ENCODE measurements around the gene EIF1B.
"Not testable (repeated sequence)": the region's sequence is repeated elsewhere in the genome, so short reads cannot be mapped to it uniquely, and the experiment has no call there.

Gene EIF1B

DNA sequence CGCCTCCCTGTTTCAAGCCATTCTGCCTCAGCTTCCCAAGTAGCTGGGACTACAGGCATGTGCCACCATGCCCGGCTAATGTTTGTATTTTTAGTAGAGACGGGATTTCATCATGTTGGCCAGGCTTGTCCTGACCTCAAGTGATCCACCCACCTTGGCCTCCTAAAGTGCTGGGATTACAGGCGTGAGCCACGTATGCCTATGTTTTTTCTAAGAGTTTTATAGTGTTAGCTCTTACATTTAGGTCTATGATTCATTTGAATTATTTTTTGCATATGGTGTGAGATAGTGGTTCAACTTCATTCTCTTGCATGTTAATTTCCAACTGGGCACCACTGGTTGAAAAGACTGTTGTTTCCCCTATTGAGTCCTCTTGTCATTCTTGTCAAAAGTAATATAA is 26.4 kb upstream of the EIF1B start:
- H4K12ac ChIP-seq (ENCODE audit: low read depth, low read length); H4K8ac ChIP-seq (ENCODE audit: low read depth, low read length); H3K4ac ChIP-seq (ENCODE audit: low read depth, low read length); H4K91ac ChIP-seq (ENCODE audit: low read depth, low read length); H3K14ac ChIP-seq (ENCODE audit: low read length); H3K79me1 ChIP-seq (ENCODE audit: low read length); H3K4me3 ChIP-seq (ENCODE audit: low read depth, low read length); H3K27ac ChIP-seq (ENCODE audit: low read depth, low read length); H3K23ac ChIP-seq (ENCODE audit: low read length); H3K18ac ChIP-seq (ENCODE audit: low read length); H2AK5ac ChIP-seq (ENCODE audit: low read length); H2BK5ac ChIP-seq (ENCODE audit: low read depth, low read length, poor library complexity); H3K4me1 ChIP-seq (ENCODE audit: control insufficient read depth in 1 of 2, insufficient read depth in 2 of 2, low read length in 2 of 2); H3K27me3 ChIP-seq (ENCODE audit: insufficient read depth, low read length); H3K9me3 ChIP-seq (ENCODE audit: insufficient read depth, low read depth, low read length); DNase-seq; H2AFZ ChIP-seq (ENCODE audit: insufficient read depth, low read length, poor library complexity); H3K9ac ChIP-seq (ENCODE audit: low read length); H3K4me2 ChIP-seq (ENCODE audit: low read length); H2BK12ac ChIP-seq (ENCODE audit: low read length); H3K36me3 ChIP-seq (ENCODE audit: control insufficient read depth in 1 of 2, insufficient read depth in 2 of 2, low read length in 2 of 2); H3K79me2 ChIP-seq (ENCODE audit: control insufficient read depth, insufficient read depth, low read length, poor library complexity); H2BK120ac ChIP-seq (ENCODE audit: insufficient read depth, low read length, poor library complexity): not testable (repeated sequence)
- WGBS (ENCODE audit: extremely low coverage, insufficient coverage, insufficient read length) = no CpG with 5 or more reads among the region's 5 CpGs

DNA sequence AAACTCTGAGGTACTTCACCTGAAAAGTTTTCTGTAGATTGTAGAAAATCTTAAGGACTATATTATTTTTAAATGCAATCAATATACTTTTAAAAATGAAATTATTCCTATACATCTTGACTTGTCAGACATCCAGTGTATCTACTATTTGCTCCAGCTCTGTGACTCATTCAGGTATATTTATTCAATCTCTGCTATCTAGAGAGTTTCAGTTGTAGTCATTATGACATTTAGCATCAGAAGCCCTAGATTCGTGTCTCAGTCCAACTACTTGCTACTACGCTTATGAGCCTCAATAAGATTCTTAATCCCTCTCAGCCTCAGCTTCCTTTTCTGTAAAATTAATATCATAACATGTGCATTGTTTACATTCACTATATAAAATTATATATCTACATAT is 22.3 kb upstream of the EIF1B start:
- Histone ChIP-seq H3K36me3 (ENCODE audit: control insufficient read depth in 1 of 2, insufficient read depth in 2 of 2, low read length in 2 of 2) (no peaks in the 10 kb centered on the region), H3K18ac (ENCODE audit: low read length) (no peak overlapping the region), H2BK120ac (ENCODE audit: insufficient read depth, low read length, poor library complexity) (no peak overlapping the region), H4K8ac (ENCODE audit: low read depth, low read length) (no peak overlapping the region), H3K4ac (ENCODE audit: low read depth, low read length) (no peak overlapping the region), H3K14ac (ENCODE audit: low read length) (no peak overlapping the region), H3K79me1 (ENCODE audit: low read length) (no peaks in the 10 kb centered on the region), H3K27me3 (ENCODE audit: insufficient read depth, low read length) (no peaks in the 10 kb centered on the region), H3K9ac (ENCODE audit: low read length) (no peak overlapping the region), H2AK5ac (ENCODE audit: low read length) (no peak overlapping the region), H3K27ac (ENCODE audit: low read depth, low read length) (no peak overlapping the region), H3K9me3 (ENCODE audit: insufficient read depth, low read depth, low read length) (no peaks in the 10 kb centered on the region), H4K12ac (ENCODE audit: low read depth, low read length) (no peak overlapping the region), H3K79me2 (ENCODE audit: control insufficient read depth, insufficient read depth, low read length, poor library complexity) (no peaks in the 10 kb centered on the region), H3K4me3 (ENCODE audit: low read depth, low read length) (no peak overlapping the region), H2BK12ac (ENCODE audit: low read length) (no peak overlapping the region), H2BK5ac (ENCODE audit: low read depth, low read length, poor library complexity) (no peak overlapping the region), H4K91ac (ENCODE audit: low read depth, low read length) (no peak overlapping the region), H3K23ac (ENCODE audit: low read length) (no peak overlapping the region), H3K4me1 (ENCODE audit: control insufficient read depth in 1 of 2, insufficient read depth in 2 of 2, low read length in 2 of 2) (no peaks in the 10 kb centered on the region), H3K4me2 (ENCODE audit: low read length) (no peak overlapping the region), H2AFZ (ENCODE audit: insufficient read depth, low read length, poor library complexity) (no peak overlapping the region)
- WGBS (ENCODE audit: extremely low coverage, insufficient coverage, insufficient read length) = no CpG with 5 or more reads among the region's 2 CpGs
- DNase-seq = no peak

GRCh38 chr3:40290396-40290795 is 19.1 kb upstream of the EIF1B start:
- H3K4ac ChIP-seq (ENCODE audit: low read depth, low read length) = no peak overlapping the region
- WGBS (ENCODE audit: extremely low coverage, insufficient coverage, insufficient read length) = no CpG with 5 or more reads among the region's 6 CpGs
- no peaks in the 10 kb centered on the region for H3K79me2 ChIP-seq (ENCODE audit: control insufficient read depth, insufficient read depth, low read length, poor library complexity)
- no peak for DNase-seq
- H4K8ac ChIP-seq (ENCODE audit: low read depth, low read length) = no peak overlapping the region
- no peaks in the 10 kb centered on the region for H3K36me3 ChIP-seq (ENCODE audit: control insufficient read depth in 1 of 2, insufficient read depth in 2 of 2, low read length in 2 of 2)
- no peak overlapping the region for H3K18ac ChIP-seq (ENCODE audit: low read length)
- no peak overlapping the region for H2BK12ac ChIP-seq (ENCODE audit: low read length)
- no peak overlapping the region for H3K14ac ChIP-seq (ENCODE audit: low read length)
- no peak overlapping the region for H2AFZ ChIP-seq (ENCODE audit: insufficient read depth, low read length, poor library complexity)
- no peak overlapping the region for H3K27ac ChIP-seq (ENCODE audit: low read depth, low read length)
- no peak overlapping the region for H2AK5ac ChIP-seq (ENCODE audit: low read length)
- no peaks in the 10 kb centered on the region for H3K4me1 ChIP-seq (ENCODE audit: control insufficient read depth in 1 of 2, insufficient read depth in 2 of 2, low read length in 2 of 2)
- H3K4me2 ChIP-seq (ENCODE audit: low read length) = no peak overlapping the region
- no peak overlapping the region for H2BK120ac ChIP-seq (ENCODE audit: insufficient read depth, low read length, poor library complexity)
- H3K27me3 ChIP-seq (ENCODE audit: insufficient read depth, low read length) = no peaks in the 10 kb centered on the region
- no peaks in the 10 kb centered on the region for H3K9me3 ChIP-seq (ENCODE audit: insufficient read depth, low read depth, low read length)
- no peak overlapping the region for H4K12ac ChIP-seq (ENCODE audit: low read depth, low read length)
- no peak overlapping the region for H3K9ac ChIP-seq (ENCODE audit: low read length)
- H3K4me3 ChIP-seq (ENCODE audit: low read depth, low read length) = peak overlapping the region; percentile 45
- no peaks in the 10 kb centered on the region for H3K79me1 ChIP-seq (ENCODE audit: low read length)
- no peak overlapping the region for H4K91ac ChIP-seq (ENCODE audit: low read depth, low read length)
- no peak overlapping the region for H2BK5ac ChIP-seq (ENCODE audit: low read depth, low read length, poor library complexity)
- H3K23ac ChIP-seq (ENCODE audit: low read length) = no peak overlapping the region

GRCh38 chr3:40291471-40291870 is 18.0 kb upstream of the EIF1B start:
- Histone ChIP-seq H3K9ac (ENCODE audit: low read length) (no peak overlapping the region), H3K79me2 (ENCODE audit: control insufficient read depth, insufficient read depth, low read length, poor library complexity) (no peaks in the 10 kb centered on the region), H4K91ac (ENCODE audit: low read depth, low read length) (no peak overlapping the region), H2BK120ac (ENCODE audit: insufficient read depth, low read length, poor library complexity) (no peak overlapping the region), H2BK5ac (ENCODE audit: low read depth, low read length, poor library complexity) (no peak overlapping the region), H3K23ac (ENCODE audit: low read length) (no peak overlapping the region), H3K4ac (ENCODE audit: low read depth, low read length) (no peak overlapping the region), H3K36me3 (ENCODE audit: control insufficient read depth in 1 of 2, insufficient read depth in 2 of 2, low read length in 2 of 2) (no peaks in the 10 kb centered on the region), H3K27me3 (ENCODE audit: insufficient read depth, low read length) (no peaks in the 10 kb centered on the region), H3K14ac (ENCODE audit: low read length) (no peak overlapping the region), H3K9me3 (ENCODE audit: insufficient read depth, low read depth, low read length) (no peaks in the 10 kb centered on the region), H3K4me3 (ENCODE audit: low read depth, low read length) (no peak overlapping the region), H2AK5ac (ENCODE audit: low read length) (no peak overlapping the region), H3K27ac (ENCODE audit: low read depth, low read length) (no peak overlapping the region), H3K79me1 (ENCODE audit: low read length) (no peaks in the 10 kb centered on the region), H2BK12ac (ENCODE audit: low read length) (no peak overlapping the region), H3K4me1 (ENCODE audit: control insufficient read depth in 1 of 2, insufficient read depth in 2 of 2, low read length in 2 of 2) (no peaks in the 10 kb centered on the region), H3K18ac (ENCODE audit: low read length) (no peak overlapping the region), H4K12ac (ENCODE audit: low read depth, low read length) (no peak overlapping the region), H4K8ac (ENCODE audit: low read depth, low read length) (no peak overlapping the region), H2AFZ (ENCODE audit: insufficient read depth, low read length, poor library complexity) (no peak overlapping the region), H3K4me2 (ENCODE audit: low read length) (no peak overlapping the region)
- DNase-seq = peak in 1 of 2 donors; percentile 50
- WGBS (ENCODE audit: extremely low coverage, insufficient coverage, insufficient read length) = no CpG with 5 or more reads among the region's 4 CpGs
